Nephron progenitor cell (in vitro differentiated cells): ENCODE measurements around the gene TMEM238.
"Not testable (repeated sequence)": the region's sequence is repeated elsewhere in the genome, so short reads cannot be mapped to it uniquely, and the experiment has no call there.

Experiments
- DNase-seq: peaks from one replicate; pipeline ENCODE4 v3.0.0; 2021
- H3K27ac Mint-ChIP-seq: 2 replicates; pipeline ENCODE4 v1.8.0; 2021; ENCODE audit warnings: mild to moderate bottlenecking, moderate library complexity, mixed read lengths
- H3K27me3 Mint-ChIP-seq: 2 replicates; pipeline ENCODE4 v1.8.0; 2021; ENCODE audit warnings: mild to moderate bottlenecking, low read depth, mixed read lengths; ENCODE audit not compliant: poor library complexity
- H3K36me3 Mint-ChIP-seq: 2 replicates; pipeline ENCODE4 v1.8.0; 2021; ENCODE audit warnings: low read depth, mixed read lengths
- H3K4me1 Mint-ChIP-seq: 2 replicates; pipeline ENCODE4 v1.8.0; 2021; ENCODE audit warnings: mixed read lengths
- H3K4me3 Mint-ChIP-seq: 2 replicates; pipeline ENCODE4 v1.8.0; 2021; ENCODE audit warnings: mild to moderate bottlenecking, moderate library complexity, mixed read lengths
- H3K9me3 Mint-ChIP-seq: 2 replicates; pipeline ENCODE4 v1.8.0; 2021; ENCODE audit warnings: mild to moderate bottlenecking, moderate library complexity, mixed read lengths
- CTCF ChIP-seq: fragments of 200-600 bp; sonication (generic); IDR thresholded peaks from 2 replicates; pipeline ENCODE4 v1.5.0; 2021; ENCODE audit warnings: antibody characterized with exemption

Gene TMEM238

GRCh38 chr19:55424518-55424917, 40.4 kb upstream of the TMEM238 start:
- TF ChIP-seq CTCF: no peak
- Mint-ChIP-seq H3K27ac (no peak overlapping the region), H3K4me3 (no peak overlapping the region)

GRCh38 chr19:55423225-55424005, 39.3 kb upstream of the TMEM238 start:
- no peak overlapping the region for H3K4me3 Mint-ChIP-seq
- H3K27me3 Mint-ChIP-seq: peaks cover 84% of the 10 kb centered on the region
- H3K9me3 Mint-ChIP-seq: no peaks in the 10 kb centered on the region
- TF ChIP-seq CTCF: no peak
- H3K4me1 Mint-ChIP-seq: no peaks in the 10 kb centered on the region
- no peaks in the 10 kb centered on the region for H3K36me3 Mint-ChIP-seq
- H3K27ac Mint-ChIP-seq: no peak overlapping the region
- no peak for DNase-seq

More at GRCh38 chr19:55424518-55424917, 40.4 kb upstream of the TMEM238 start:
- Mint-ChIP-seq H3K9me3 (no peaks in the 10 kb centered on the region), H3K36me3 (no peaks in the 10 kb centered on the region), H3K27me3 (peaks cover 81% of the 10 kb centered on the region), H3K4me1 (no peaks in the 10 kb centered on the region)
- no peak for DNase-seq

DNA sequence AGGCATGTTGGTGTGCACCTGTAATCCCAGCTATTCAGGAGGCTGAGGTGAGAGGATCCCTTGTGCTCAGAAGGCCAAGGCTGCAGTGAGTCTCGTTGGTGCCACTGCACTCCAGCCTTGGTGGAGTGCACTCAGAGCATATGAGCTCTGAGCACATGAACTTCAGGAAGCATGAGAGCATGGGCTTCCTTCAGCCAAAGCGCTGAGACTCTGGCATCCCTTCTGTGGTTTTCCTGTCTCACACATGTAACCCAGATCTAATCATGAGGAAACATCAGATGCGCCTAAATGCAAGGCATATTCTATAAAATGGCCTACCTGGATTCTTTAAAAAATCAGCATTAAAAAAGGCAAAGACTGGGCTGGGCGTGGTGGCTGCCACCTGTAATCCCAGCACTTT, 37.2 kb upstream of the TMEM238 start:
- not testable (repeated sequence) for DNase-seq, H3K9me3 Mint-ChIP-seq, H3K27ac Mint-ChIP-seq, H3K4me1 Mint-ChIP-seq, H3K36me3 Mint-ChIP-seq, H3K4me3 Mint-ChIP-seq
- H3K27me3 Mint-ChIP-seq: peaks cover 78% of the 10 kb centered on the region

- Mint-ChIP-seq H3K27me3 (peaks cover 70% of the 10 kb centered on the region), H3K9me3 (no peaks in the 10 kb centered on the region), H3K36me3 (no peaks in the 10 kb centered on the region), H3K4me3 (no peak overlapping the region), H3K27ac (no peak overlapping the region), H3K4me1 (peaks cover 6% of the 10 kb centered on the region)
- no peak for DNase-seq
- no peak for TF ChIP-seq CTCF
Observed at GRCh38 chr19:55419624-55420236, 35.6 kb upstream of the TMEM238 start.

GRCh38 chr19:55419103-55419502, 35.0 kb upstream of the TMEM238 start:
- Mint-ChIP-seq H3K9me3 (no peaks in the 10 kb centered on the region), H3K36me3 (no peaks in the 10 kb centered on the region), H3K4me1 (peaks cover 6% of the 10 kb centered on the region), H3K27me3 (peaks cover 70% of the 10 kb centered on the region), H3K27ac (no peak overlapping the region), H3K4me3 (no peak overlapping the region)
- no peak for DNase-seq
- no peak for TF ChIP-seq CTCF

GRCh38 chr19:55418185-55418584, 34.1 kb upstream of the TMEM238 start:
- H3K27ac Mint-ChIP-seq: no peak overlapping the region
- H3K4me1 Mint-ChIP-seq: peaks cover 6% of the 10 kb centered on the region
- peaks cover 66% of the 10 kb centered on the region for H3K27me3 Mint-ChIP-seq
- no peaks in the 10 kb centered on the region for H3K9me3 Mint-ChIP-seq
- peak; percentile 65 for TF ChIP-seq CTCF
- DNase-seq: peak; percentile 62
- no peak overlapping the region for H3K4me3 Mint-ChIP-seq
- no peaks in the 10 kb centered on the region for H3K36me3 Mint-ChIP-seq
